GM12892 (cell line): ENCODE measurements around the gene VAV2.

Experiments used
- POLR2A ChIP-seq: IDR thresholded peaks from 2 replicates; pipeline ENCODE4 v1.6.1; 2011; ENCODE audit warnings: low read depth, low read length, control low read depth
- POLR2AphosphoS5 ChIP-seq: IDR thresholded peaks from 2 replicates; pipeline ENCODE4 v1.6.1; 2011; ENCODE audit warnings: low read depth, low read length, control low read depth

- TF ChIP-seq POLR2A (no peak), POLR2AphosphoS5 (no peak)
Observed at GRCh38 chr9:133774799-133775198, 217.3 kb downstream of the VAV2 start.
